ENCODE data around the gene C10orf67.

DNA sequence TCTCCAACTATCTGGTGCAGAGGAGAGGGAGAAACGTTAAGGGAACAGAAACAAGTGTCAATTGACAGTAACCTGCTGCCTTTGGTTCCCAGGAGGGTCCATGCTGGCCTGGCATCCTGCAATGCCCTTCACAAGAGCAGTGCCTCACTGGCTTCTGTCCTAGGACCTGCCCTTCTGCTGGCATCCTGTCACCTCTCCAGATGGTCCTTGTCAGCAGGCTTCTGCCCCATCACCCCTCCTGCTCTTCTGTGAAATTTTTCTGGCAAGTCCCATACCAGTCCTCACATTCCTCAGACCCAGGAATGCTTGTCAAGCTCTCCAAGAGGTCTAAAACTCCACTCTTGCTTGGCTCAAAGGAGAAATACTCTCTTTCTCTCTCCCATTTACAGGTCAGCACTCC is 34.2 kb downstream of the C10orf67 start:
- TF ChIP-seq, protein P1, sequence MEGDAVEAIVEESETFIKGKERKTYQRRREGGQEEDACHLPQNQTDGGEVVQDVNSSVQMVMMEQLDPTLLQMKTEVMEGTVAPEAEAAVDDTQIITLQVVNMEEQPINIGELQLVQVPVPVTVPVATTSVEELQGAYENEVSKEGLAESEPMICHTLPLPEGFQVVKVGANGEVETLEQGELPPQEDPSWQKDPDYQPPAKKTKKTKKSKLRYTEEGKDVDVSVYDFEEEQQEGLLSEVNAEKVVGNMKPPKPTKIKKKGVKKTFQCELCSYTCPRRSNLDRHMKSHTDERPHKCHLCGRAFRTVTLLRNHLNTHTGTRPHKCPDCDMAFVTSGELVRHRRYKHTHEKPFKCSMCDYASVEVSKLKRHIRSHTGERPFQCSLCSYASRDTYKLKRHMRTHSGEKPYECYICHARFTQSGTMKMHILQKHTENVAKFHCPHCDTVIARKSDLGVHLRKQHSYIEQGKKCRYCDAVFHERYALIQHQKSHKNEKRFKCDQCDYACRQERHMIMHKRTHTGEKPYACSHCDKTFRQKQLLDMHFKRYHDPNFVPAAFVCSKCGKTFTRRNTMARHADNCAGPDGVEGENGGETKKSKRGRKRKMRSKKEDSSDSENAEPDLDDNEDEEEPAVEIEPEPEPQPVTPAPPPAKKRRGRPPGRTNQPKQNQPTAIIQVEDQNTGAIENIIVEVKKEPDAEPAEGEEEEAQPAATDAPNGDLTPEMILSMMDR (IDR thresholded peaks at IDR 0.05), result no peak
- TF ChIP-seq POLR2A (IDR thresholded peaks at IDR 0.05) (no peak), EP300 (IDR thresholded peaks at IDR 0.05) (no peak)

Measured in gastroesophageal sphincter (tissue), 3 donors.